HG02885 (cell line): Measurements from ENCODE around the gene STK32B.

Experiments used
- ATAC-seq: cut with Tn5 transposase; IDR thresholded peaks from one replicate; pipeline ENCODE4 v1.9.1; 2021; ENCODE audit warnings: mild to moderate bottlenecking; ENCODE audit not compliant: unreplicated experiment, poor library complexity

The STK32B gene

DNA sequence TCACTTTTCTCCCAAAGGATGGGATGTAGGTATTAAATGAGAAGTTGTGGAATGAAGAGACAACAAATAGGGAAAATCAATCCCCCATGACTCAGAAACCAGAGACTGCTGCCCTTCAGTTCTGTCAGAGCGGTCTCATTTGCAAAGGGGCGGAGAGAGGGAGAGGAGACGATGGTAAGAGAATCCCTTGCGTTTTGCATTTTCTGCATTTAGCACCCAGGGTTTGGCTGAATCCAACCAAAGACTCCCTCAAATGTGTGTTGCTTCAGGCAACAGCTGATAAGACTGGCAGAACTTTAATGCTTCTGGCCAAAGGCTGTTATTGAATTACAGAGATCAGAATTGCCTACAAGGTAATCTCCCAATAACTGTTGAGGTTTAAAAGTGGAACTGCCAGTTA, 426.9 kb downstream of the STK32B start:
- no peak for ATAC-seq

DNA sequence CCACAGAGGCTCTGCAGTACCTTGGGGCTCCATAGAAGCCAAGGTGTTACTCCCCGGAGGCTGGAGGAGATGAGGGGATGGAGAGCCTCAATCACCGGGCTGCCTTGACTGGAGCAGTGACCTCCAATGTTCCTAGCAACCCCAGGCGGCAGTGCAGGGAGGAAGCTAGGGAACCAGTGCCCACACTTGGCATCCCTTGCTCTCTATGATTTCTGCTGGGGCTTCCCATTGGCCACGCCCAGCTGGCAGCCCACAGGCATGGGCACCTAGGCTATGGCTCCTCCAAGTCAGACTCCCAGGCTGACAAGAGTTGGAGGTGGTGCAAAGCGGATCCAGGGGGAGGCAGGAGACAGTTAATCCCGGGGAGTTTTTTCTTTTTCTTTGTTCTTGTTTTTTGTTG, 427.4 kb downstream of the STK32B start:
- ATAC-seq: no peak

DNA sequence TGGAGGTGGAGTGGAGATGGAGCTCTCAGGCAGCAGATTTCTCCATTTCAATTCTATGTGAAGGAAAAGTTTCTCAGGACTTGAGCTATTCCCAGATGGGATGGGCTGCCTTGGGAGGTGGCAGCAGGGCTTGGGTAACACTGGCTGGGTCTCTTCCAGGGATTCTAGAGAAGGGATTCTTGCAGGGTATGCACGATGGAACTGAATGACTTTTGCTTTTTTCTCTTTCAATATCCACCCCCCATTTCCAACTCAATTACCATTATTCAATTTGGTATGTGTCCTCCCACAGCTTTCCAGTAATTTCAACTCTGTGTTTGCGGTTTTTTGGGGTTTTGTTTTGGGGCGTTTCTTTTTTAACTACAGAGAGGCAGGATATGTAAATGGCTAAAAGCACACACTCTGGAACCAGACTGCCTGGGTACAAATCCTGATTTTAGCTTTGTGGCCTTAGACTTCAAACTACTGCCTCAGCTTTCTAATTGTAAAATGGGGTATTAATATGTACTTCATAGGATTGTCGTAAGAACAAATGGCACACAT, 428.3 kb downstream of the STK32B start:
- no peak for ATAC-seq

- ATAC-seq: no peak
Measured at GRCh38 chr4:5488413-5488812, 437.1 kb downstream of the STK32B start.

DNA sequence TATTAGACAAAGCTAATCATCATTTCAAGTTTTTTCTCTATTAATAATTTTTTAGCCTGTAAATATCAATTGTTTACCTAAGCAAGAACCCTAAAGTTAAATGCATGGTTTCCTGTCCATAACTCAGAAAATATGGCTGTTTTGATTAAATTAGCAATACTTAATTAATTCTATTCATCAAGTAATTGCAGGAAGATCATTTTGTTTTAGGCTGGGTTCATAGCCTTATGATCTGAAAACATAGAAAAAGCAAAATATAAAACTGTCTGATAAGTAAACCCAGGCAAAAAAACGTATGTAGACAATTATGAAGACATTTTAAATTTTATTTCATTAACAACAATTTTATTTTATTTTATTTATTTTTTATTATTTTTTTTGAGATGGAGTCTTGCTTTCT, 438.0 kb downstream of the STK32B start:
- ATAC-seq: no peak

- ATAC-seq: no peak
Measured at GRCh38 chr4:5497489-5497888, 446.2 kb downstream of the STK32B start.

DNA sequence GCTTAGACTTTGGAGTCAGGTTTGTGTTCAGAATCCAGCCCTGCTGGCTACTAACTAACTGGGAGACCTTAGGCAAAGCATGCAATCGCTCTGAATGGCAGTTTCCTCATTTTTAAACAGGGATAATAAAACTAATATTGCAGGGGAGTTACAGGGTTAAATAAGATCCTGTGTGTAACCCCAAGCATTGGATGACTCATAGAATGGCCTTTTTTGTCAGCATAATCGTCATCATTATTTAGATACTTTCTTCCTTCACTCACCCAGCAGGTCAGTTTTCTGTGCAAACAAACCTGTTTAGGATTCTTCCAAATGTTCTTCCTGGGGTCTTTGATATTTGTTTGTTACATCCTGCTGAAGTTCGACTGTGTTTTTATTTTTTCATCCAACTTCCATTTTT, 448.9 kb downstream of the STK32B start:
- no peak for ATAC-seq

DNA sequence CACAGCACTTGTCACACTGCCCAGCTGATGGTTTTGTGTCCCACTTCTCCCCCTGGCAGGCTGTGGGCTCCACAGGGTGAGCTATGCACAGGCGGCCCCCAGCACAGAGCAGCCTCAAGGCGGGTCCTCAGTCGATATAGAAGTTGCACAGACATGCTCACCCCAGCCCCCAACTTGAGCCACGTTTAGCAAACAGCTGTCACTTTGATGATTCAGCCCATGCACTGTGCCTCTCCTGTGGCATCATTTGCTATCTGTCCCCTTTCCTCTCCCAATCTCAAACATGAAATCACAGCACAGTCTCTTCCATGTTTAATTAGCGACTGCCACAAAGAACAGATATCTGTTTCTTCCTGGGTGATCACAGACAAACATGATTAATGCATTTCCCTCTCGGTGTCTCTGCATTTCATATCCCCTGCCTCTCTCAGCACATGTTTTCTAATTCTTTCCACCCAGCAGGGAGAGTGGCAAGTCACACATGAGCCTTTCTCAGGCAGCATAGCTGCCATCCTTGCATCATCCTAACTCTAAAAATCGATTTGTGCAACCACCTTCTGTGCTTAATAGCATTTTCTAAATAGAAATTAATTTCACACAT, 452.2 kb downstream of the STK32B start:
- ATAC-seq: no peak

GRCh38 chr4:5504486-5504885, 453.2 kb downstream of the STK32B start:
- ATAC-seq: no peak

- no peak for ATAC-seq
Measured at GRCh38 chr4:5510504-5510903, 459.2 kb downstream of the STK32B start.

DNA sequence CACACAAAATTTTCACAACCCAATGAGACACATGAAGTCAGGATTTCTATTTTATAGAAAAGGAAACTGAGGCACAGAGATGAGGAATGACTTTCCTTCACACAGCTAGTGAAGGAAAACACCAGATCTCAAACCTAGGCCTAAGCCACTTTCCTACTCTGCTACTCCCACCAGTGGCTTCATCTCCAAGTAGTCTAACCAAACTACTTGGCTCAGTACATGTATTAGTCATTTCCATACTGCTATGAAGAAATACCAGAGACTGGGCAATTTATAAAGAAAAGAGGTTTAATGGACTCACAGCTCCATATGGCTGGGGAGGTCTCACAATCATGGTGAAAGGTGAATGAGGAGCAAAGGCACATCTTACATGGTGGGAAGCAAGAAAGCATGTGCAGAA, 460.5 kb downstream of the STK32B start:
- no peak for ATAC-seq

- ATAC-seq: no peak
Measured at GRCh38 chr4:5515646-5516045, 464.4 kb downstream of the STK32B start.

GRCh38 chr4:5517372-5517771, 466.1 kb downstream of the STK32B start:
- no peak for ATAC-seq

DNA sequence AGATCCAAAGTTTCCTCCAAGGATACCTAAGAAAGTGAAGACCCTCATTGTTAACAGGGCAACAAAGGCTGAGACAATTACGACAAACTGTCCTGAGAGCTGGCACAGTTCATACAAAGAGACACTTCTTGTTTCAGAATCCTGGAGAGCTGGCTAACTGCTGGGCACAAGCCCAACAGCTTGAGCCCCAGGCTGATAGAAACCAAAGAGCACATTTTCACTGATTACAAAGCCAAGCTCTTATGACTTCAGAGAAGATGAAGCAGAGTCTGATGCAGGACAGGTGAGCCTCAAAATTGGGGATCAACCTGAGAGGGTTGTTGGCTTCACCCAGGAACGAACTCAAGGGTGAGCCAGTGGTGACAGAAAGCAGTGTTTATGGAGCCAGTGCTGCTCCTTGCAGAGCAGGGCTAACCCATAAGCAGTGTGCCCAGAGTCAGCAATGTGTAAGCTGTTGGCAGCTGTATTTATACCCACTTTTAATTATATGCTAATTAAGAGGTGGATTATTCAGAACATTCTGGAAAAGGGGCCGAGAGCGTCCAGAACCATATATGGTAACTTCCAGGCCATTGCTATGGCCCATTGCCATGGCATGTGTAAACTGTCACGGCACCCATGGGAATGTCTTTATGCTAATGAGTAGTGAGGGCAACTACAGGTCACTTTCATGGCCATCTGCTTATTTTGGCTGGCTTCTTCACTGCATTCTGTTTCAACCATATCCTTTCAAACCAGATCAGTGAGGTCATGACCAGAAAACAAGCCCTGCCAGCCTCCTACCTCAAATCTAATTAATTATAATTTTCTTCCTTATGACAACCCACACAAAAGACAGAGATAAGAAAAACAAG, 473.4 kb downstream of the STK32B start:
- no peak for ATAC-seq

GRCh38 chr4:5526080-5526846, 475.0 kb downstream of the STK32B start:
- ATAC-seq: no peak

DNA sequence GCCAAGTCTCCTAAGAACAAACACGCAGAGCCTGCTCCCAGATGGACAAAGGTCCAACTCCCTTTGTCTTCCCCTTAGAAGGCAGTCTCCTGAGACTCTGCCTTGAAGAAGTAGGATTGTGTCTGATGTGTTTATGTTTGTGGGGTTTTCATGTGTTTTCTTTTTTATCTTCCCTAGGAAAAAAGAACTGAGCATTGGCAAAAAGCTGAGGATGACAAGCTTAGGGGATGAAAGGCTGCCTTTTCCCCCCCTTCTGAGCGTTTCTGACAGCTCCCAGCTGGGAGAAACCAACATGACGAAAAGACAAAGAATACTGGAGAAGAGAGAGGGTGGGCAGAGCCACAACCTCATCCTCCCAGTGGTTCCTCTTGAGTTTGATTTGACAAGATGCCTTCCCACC, 475.9 kb downstream of the STK32B start:
- no peak for ATAC-seq

GRCh38 chr4:5528031-5528436, 476.8 kb downstream of the STK32B start:
- ATAC-seq: no peak

GRCh38 chr4:5532100-5532499, 480.8 kb downstream of the STK32B start:
- no peak for ATAC-seq

- ATAC-seq: no peak
Measured at GRCh38 chr4:5539584-5539983, 488.3 kb downstream of the STK32B start.

DNA sequence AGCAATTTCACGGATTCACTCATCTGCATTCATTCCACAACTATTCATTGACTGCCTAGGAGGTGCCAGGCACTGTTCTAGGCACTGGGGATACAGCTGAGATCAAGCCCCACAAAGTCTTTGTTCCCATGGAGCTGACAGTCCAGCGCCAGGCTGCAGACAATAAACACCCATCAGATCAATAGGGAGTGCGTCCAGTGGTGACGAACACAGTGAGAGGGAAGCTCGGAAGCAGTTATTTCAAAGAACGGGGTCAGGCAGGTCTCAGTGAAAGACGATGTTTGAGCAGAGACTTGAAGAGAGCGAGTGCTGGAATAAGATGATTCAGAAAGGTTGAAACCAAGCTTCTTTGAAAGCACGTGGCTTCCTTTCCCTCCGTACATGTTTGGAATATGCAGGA, 489.9 kb downstream of the STK32B start:
- no peak for ATAC-seq

DNA sequence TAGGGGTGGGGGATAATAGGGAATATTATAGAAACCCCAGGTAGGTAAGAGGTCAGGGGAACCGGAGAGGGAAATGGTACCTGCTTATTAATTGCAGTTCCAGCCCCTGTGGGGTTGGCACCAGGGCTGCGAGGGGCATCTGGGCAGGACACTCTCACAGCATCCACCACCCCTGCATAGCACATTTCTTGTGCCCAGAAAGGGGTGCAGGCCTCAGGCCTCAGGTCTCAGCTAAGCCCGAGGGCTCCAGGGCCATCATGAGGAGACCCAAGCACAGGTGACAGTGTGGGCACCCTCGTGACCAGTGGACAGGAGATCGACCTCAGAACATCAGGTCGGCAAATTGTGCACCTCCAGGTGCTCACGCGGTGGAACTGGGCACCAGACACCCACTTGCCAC, 492.4 kb downstream of the STK32B start:
- no peak for ATAC-seq
